AG09309 (cell line): Measurements from ENCODE around the gene ANKMY2.

Experiments used
- DNase-seq: peaks from one replicate; pipeline ENCODE4 v3.0.0-alpha.2; 2010; ENCODE audit warnings: low read depth
- H3K4me3 ChIP-seq: 2 replicates; pipeline ENCODE4 v1.5.1; 2011; ENCODE audit warnings: mild to moderate bottlenecking, low read depth, low read length, moderate library complexity; ENCODE audit not compliant: control insufficient read depth
- CTCF ChIP-seq: IDR thresholded peaks from 2 replicates; pipeline ENCODE4 v1.5.1; 2011; ENCODE audit warnings: mild to moderate bottlenecking, low read depth, low read length, inconsistent platforms; ENCODE audit not compliant: insufficient read depth, control insufficient read depth; ENCODE audit errors: missing control alignments

ANKMY2 gene

GRCh38 chr7:16571941-16572340 lies 73.6 kb downstream of the ANKMY2 start:
- no peak overlapping the region for H3K4me3 ChIP-seq
- DNase-seq = no peak
- no peak for TF ChIP-seq CTCF

DNA sequence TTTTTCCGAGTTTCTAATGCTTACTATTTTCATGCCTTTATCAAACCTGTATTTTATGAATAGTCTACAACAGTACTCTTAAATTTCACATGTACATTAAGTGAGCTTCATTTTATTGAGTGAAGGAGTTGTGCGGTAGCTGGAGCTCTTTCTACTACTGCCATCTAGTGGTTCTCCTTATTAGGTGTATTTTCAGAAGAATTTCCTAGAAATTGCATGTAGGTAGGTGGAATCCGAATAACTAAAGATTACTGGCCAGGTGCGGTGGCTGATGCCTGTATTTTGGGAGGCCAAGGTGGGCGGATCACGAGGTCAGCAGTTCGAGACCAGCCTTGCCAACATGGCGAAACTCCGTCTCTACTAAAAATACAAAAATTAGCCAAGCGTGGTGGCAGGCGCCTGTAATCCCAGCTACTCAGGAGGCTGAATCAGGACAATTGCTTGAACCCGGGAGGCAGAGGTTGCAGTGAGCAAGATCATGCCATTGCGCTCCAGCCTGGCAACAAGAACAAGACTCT lies 80.6 kb downstream of the ANKMY2 start:
- TF ChIP-seq CTCF = peak; percentile 63
- H3K4me3 ChIP-seq = no peak overlapping the region
- DNase-seq = peak; percentile 13

DNA sequence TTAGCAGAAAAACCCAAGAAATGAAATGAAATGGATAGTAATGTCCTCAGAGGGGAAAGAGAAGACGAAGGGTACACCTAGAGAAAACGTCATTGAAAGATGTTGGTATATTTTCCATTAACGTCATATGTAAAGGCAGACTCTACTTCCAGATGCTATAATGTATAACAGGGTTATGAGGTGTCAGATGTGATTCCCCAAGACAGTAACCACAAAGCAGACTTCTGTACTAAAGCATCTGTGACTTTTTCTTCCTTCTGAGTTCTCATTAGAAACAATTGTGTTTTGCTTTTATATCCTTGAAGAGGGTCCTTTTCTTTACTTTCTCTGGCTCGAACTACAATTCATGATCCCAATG lies 81.6 kb downstream of the ANKMY2 start:
- H3K4me3 ChIP-seq = no peak overlapping the region
- no peak for TF ChIP-seq CTCF
- DNase-seq = no peak

- no peak overlapping the region for H3K4me3 ChIP-seq
- no peak for DNase-seq
- TF ChIP-seq CTCF = no peak
Observed at GRCh38 chr7:16563281-16564022, 82.1 kb downstream of the ANKMY2 start.

DNA sequence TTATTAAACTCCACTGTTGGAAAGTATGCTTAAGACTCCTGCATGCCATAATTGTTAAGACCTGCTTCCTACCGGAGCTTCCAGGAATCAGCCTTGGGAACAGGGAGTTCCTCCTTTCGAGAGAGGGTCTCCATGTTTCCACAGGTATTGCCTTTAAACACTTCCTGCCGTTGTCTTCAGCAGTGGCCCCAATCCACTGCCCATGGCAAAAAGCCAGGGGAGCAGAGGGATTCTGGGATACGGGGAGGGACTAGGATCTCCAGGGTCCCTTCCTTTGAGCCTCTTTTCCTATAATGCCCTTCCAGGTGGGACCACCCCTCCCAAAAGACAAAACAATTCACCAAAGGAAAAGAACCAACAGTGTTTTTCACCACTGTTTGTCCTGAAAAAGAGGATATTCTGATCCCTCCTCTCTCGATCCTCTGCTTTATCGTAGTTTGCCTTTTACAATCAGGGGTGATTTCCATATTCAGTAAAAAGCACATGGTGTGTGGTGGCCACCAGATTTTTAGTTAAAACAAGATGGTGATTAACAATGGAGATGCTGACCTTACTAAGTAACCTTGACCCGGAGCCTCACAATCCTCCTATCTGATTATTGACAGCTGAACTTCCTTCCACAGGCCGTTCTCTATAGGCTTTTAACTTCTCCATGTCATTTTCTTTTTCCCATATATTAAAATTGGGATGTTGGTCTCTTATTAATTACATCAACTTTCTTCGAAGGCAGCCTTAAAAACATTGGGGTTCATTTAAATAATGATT lies 82.9 kb downstream of the ANKMY2 start:
- DNase-seq = no peak
- no peak for TF ChIP-seq CTCF
- H3K4me3 ChIP-seq = no peak overlapping the region

DNA sequence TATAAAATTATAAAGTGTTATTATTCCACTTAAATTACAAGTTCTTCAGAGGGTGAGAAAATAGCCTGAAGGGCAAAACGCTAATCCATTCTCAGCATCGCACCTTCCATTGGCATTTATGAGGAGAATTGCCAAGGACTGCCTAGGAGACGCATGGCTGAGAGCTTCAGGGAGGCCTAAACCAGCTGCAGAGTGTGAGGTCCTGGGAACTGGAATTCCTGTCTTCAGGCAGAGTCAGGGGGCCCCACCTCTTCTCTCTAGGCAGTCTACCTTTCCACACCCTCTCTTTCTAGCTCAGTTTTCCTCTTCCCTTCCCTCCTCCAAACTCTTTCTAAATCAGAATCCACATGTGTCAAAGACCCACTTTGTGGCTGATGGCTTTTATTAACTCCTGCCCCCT lies 83.6 kb downstream of the ANKMY2 start:
- no peak for TF ChIP-seq CTCF
- DNase-seq = no peak
- no peak overlapping the region for H3K4me3 ChIP-seq
